ENCODE data around the gene CHMP1B.
"Not testable (repeated sequence)": the region's sequence is repeated elsewhere in the genome, so short reads cannot be mapped to it uniquely, and the experiment has no call there.

Gene CHMP1B

GRCh38 chr18:11840493-11840892, 10.7 kb upstream of the CHMP1B start:
- no peak for DNase-seq (ENCODE audit: low read depth)

DNA sequence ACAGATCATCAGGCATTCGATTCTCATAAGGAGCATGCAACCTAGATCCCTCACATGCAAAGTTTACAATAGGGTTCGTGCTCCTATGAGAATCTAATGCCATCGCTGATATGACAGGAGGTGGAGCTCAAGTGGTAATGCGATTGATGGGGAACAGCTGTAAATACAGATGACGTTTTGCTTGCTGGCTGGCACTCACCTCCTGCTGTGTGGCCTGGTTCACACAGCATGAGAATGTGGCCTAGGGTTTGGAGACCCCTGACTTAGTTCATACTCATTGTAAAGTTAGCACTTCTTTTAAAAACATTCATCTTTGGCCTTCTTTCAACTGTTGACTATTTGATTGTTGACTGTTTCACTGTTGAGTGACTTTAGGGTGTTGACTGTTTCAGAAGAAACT, 8.7 kb upstream of the CHMP1B start:
- DNase-seq (ENCODE audit: low read depth) = no peak

DNA sequence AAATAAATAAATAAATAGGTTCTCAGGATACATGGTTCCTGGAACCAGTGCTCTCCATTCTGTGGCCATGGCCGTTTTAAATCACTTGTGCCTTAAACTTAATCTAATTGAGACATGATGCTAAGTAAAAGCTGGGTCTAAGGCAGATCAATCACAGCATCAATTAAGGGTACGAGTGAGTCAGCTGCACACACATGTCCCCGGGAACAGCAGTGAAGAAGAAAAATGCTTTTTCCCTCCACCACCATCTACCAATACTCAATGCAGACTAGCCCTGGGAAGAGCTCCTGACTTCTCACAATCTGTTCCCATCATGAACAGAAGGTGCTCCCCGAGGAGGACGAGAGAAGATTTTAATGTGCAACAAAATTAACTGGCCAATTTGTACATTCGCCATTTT, 6.8 kb upstream of the CHMP1B start:
- DNase-seq (ENCODE audit: low read depth) = no peak

- no peak for DNase-seq (ENCODE audit: low read depth)
Measured at GRCh38 chr18:11845654-11846053, 5.6 kb upstream of the CHMP1B start.

- DNase-seq (ENCODE audit: low read depth) = no peak
Measured at GRCh38 chr18:11847811-11848210, 3.4 kb upstream of the CHMP1B start.

GRCh38 chr18:11849279-11849678, 1.9 kb upstream of the CHMP1B start:
- DNase-seq (ENCODE audit: low read depth) = no peak

DNA sequence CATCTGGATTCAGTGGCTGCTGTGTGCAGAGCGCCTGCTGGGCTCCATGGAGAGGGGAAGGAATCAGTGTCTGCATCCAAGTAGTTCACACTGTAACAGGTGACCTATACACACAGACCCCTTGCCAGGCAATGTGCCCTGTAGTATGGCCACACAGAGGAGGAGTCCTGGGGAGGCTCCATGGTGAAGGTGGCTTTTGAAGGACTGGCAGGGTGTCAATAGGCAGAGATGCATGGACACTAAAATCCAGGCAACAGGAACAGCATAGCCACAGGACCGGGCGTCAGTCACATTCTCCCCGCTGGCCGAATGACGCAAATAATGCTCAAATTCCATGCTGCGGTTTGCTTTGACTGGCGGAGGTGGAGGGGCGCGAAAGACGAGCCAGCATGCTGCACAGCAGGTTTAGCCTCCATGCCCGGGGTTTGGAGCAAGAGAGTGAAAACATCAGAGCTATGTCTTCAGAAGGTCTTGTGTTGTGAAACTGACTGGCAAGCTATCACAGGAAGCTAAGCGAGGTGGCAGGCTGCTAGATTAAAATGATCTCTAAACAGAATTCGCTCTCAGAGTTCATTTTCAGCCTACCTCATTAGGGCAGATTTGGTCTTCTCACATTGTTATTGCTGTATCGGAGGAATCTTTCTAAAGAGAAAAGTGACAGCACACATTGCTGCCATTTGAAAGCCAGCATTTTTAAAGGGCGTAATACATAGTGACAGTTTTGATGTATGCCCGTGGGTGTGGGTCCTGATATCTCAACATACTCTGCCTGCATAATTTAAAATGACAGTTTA, 1.2 kb upstream of the CHMP1B start:
- peak; percentile 13 for DNase-seq (ENCODE audit: low read depth)

DNA sequence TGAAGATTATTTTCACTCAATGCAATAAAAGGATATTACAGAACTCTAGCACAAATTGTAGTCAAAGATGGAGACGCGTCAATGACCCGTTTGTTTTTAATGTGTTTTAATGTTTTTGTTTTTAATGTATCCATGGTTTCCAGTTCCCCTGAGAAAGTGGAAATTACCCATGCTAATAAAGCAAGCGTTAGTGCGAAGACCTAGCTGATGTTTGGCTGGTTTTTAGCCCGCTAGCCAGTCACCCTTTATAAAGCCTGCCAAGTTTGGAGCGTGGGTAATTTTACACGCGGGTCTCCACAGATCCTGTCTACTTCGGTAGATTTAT, 430 bp upstream of the CHMP1B start:
- no peak for DNase-seq (ENCODE audit: low read depth)

DNA sequence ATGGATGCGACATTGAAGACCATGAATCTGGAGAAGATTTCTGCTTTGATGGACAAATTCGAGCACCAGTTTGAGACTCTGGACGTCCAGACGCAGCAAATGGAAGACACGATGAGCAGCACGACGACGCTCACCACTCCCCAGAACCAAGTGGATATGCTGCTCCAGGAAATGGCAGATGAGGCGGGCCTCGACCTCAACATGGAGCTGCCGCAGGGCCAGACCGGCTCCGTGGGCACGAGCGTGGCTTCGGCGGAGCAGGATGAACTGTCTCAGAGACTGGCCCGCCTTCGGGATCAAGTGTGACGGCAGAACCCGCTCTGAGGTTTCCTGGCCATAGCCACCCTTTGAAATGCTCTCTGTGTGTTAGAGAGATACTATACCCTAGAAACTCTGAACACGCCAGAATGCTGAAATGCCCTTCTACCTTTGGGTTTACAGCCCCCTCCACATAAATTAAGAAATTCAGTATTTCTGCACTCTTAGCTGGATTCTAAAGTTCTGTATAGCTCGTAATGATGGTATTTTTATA, 659 bp downstream of the CHMP1B start:
- peak; percentile 20 for DNase-seq (ENCODE audit: low read depth)

DNA sequence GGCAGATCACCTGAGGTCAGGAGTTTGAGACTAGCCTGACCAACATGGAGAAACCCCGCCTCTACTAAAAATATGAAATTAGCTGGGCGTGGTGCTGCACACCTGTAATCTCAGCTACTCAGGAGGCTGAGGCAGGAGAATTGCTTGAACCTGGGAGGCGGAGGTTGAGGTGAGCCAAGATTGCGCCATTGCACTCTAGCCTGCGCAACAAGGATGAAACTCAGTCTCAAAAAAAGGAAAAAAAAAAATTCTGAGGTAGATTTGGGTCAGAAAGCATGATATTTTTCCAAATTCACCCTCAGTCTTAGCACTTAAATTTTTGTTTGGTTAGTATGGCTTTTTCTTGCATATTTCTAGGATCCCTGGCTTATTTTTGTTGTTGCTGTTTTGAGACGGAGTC, 3.3 kb downstream of the CHMP1B start:
- not testable (repeated sequence) for DNase-seq (ENCODE audit: low read depth)

- no peak for DNase-seq (ENCODE audit: low read depth)
Measured at GRCh38 chr18:11857177-11857887, 6.1 kb downstream of the CHMP1B start.

DNA sequence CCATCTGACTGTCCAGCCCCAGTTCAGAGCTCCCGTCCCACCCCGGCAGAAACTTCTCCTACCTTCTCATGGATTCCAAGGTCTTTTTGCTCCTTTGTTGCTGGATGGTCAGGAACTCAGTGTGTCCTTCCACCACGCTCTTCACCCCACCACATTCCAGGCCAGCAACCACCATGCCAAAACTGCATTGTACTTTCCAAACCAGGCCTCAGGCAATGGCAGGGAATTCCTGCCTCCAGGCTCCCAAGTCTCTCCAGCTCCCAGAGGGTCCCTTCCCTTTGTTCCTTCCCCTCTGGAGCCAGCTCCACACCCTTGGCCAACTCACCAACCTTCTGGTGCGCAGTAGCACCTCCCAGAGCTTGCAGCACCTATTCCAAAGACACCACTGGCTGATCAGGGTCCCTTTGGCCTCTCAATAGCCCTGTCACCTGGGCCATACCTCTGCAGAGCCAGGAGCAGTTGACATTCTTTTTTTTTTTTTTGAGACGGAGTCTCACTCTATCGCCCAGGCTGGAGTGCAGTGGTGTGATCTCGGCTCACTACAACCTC, 8.1 kb downstream of the CHMP1B start:
- DNase-seq (ENCODE audit: low read depth) = no peak

- no peak for DNase-seq (ENCODE audit: low read depth)
Measured at GRCh38 chr18:11859903-11860407, 8.7 kb downstream of the CHMP1B start.

GRCh38 chr18:11860594-11861450, 9.6 kb downstream of the CHMP1B start:
- no peak for DNase-seq (ENCODE audit: low read depth)

- no peak for DNase-seq (ENCODE audit: low read depth)
Measured at GRCh38 chr18:11861583-11862288, 10.5 kb downstream of the CHMP1B start.

DNA sequence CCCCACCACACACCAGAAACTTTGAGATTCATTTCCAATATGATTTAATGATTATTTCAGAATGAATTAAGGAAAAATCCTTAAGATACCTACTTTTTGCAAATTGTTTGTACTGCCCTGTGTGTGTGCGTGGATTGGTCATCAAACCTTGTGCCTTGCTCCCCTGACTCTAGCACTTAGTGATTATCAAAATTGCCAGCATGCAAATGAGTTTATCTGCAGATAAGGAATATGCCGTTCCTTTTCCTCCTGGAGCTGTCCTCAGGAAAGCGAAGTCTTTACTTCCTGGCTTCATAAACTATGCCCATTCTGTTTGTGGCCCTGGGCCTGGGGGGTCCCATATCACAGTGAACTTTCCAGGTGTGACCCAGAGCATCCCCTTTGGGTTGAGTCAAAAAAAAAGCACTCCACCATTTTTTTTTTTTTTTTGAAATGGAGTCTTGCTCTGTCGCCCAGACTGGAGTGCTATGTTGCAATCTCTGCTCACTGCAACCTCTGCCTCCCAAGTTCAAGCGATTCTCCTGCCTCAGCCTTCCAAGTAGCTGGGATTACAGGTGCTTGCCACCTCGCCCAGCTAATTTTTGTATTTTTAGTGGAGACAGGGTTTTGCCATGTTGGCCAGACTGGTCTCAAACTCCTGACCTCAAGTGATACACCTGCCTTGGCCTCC, 11.4 kb downstream of the CHMP1B start:
- DNase-seq (ENCODE audit: low read depth) = no peak

DNA sequence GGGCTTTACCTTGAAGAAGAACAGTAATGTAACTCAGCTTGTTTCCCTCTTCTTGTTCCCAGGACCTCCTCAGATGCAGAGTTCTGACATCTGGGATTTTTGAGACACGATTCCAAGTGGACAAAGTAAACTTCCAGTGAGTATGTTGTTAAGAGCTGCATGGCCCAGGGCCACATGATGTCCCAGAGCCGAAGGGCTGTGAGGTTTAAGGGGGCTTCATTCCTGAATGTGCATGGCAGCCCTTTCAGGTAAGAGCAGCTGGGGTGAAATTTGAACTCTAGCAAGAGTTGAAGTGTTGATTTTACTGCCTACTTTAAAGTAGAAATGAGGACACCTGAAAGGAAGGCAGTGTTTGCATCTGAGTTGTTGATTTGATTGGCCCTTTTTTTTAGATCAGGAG, 13.3 kb downstream of the CHMP1B start:
- DNase-seq (ENCODE audit: low read depth) = no peak

DNA sequence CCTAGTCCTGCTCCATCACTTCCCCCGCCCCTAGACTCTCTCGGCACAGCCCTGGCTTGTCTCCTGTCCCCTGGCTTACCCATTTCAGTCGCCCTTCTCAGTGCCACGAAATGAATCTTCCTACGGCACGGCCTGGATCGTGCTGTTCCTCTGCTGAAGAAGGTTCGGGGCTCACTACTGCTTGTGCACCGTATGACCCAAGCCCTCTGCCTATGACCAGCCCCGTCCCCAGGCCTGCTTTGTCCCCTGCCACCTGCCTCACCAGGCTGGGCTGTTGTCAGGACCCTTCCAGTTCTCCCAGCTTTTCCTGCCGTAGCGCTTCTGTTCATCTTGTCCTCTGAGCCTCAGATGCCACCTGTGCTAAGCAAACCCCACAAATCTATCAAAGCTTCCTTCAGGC, 13.9 kb downstream of the CHMP1B start:
- DNase-seq (ENCODE audit: low read depth) = no peak

GRCh38 chr18:11866329-11866728, 15.1 kb downstream of the CHMP1B start:
- DNase-seq (ENCODE audit: low read depth) = no peak

GRCh38 chr18:11866764-11867163, 15.6 kb downstream of the CHMP1B start:
- no peak for DNase-seq (ENCODE audit: low read depth)

GRCh38 chr18:11868230-11868629, 17.0 kb downstream of the CHMP1B start:
- DNase-seq (ENCODE audit: low read depth) = no peak

All from activated gamma-delta T cell treated with anti-CD3 and anti-CD28 coated beads, Interleukin-2, amount 50 U/mL, for 16 hours (primary cell).